Caco-2 (cell line): ENCODE results near the gene C1QTNF5. TPM values are rescaled to one million over a fixed set of nuclear protein-coding genes. Genes with fewer than 3 reads are reported as not detected.

Experiments used
- BruUV-seq: library from RNA; stranded (reverse); fragments of 400-500 nt; replicated peaks from 2 replicates; lab custom pipeline; 2021; lab: Mats Ljungman, UMichigan
- CTCF ChIA-PET: fragments of 300-600 bp; sonication (Branson Sonifier 250); formaldehyde crosslinking; loops from one replicate; lab custom pipeline; 2022; ENCODE audit warnings: antibody characterized with exemption; lab: Charles Lee
- POLR2A ChIA-PET: fragments of 300-600 bp; sonication (Branson Sonifier 250); formaldehyde crosslinking; loops from one replicate; lab custom pipeline; 2022; ENCODE audit warnings: antibody characterized with exemption; lab: Charles Lee
- DNase-seq, 2 experiments: peaks; one replicate each; pipeline versions ENCODE4 v3.0.0 to v3.0.0-alpha.2; 2020 to 2022
- H3K27me3 ChIP-seq: replicated peaks from 2 replicates; pipeline ENCODE4 v1.6.0; 2011; ENCODE audit warnings: low read length; ENCODE audit not compliant: control insufficient read depth, insufficient read depth
- H3K36me3 ChIP-seq: 2 replicates; pipeline ENCODE4 v1.5.1; 2011; ENCODE audit warnings: low read length; ENCODE audit not compliant: control insufficient read depth, insufficient read depth
- H3K4me1 ChIP-seq: fragments of 250-450 bp; sonication (Bioruptor Pico); 2 replicates; pipeline ENCODE4 v1.5.1; 2020; ENCODE audit warnings: mild to moderate bottlenecking
- H3K4me3 ChIP-seq: 2 replicates; pipeline ENCODE4 v1.5.1; 2011; ENCODE audit warnings: low read depth, mild to moderate bottlenecking, control low read depth, low read length
- H3K9me3 ChIP-seq: fragments of 250-450 bp; sonication (Bioruptor Pico); 2 replicates; pipeline ENCODE4 v1.5.1; 2020; ENCODE audit warnings: mild to moderate bottlenecking, moderate library complexity
- H3K27ac Mint-ChIP-seq: one replicate; pipeline ENCODE4 v1.8.0; 2022; ENCODE audit warnings: mixed read lengths; ENCODE audit not compliant: unreplicated experiment
- H3K27me3 Mint-ChIP-seq: one replicate; pipeline ENCODE4 v1.8.0; 2022; ENCODE audit warnings: mixed read lengths; ENCODE audit not compliant: insufficient read depth, unreplicated experiment
- H3K36me3 Mint-ChIP-seq: one replicate; pipeline ENCODE4 v1.8.0; 2022; ENCODE audit warnings: mild to moderate bottlenecking, mixed read lengths; ENCODE audit not compliant: insufficient read depth, unreplicated experiment
- H3K4me1 Mint-ChIP-seq: one replicate; pipeline ENCODE4 v1.8.0; 2022; ENCODE audit warnings: low read depth, mixed read lengths; ENCODE audit not compliant: unreplicated experiment
- H3K4me3 Mint-ChIP-seq: one replicate; pipeline ENCODE4 v1.8.0; 2022; ENCODE audit warnings: mild to moderate bottlenecking, moderate library complexity, mixed read lengths; ENCODE audit not compliant: unreplicated experiment
- H3K9me3 Mint-ChIP-seq: one replicate; pipeline ENCODE4 v1.8.0; 2022; ENCODE audit warnings: mixed read lengths; ENCODE audit not compliant: unreplicated experiment
- intact Hi-C: fragments of 100-400 bp; cut with micrococcal nuclease; formaldehyde crosslinking; loops from one replicate; pipeline ENCODE4 v1.10.0; 2022; ENCODE audit not compliant: unreplicated experiment
- total RNA-seq: library from RNA; stranded (reverse); gene quantifications from 2 replicates; pipeline ENCODE4 v1.2.3, GENCODE V29; 2022
- TF ChIP-seq, protein P1 (sequence below), 2 experiments: fragments of 200-600 bp in 1 of 2; IDR thresholded peaks; 1 replicate in 1 of 2; 2 replicates in 1 of 2; pipeline versions ENCODE4 v1.5.1 to v1.8.0; 2011 to 2022; ENCODE audit warnings: antibody characterized with exemption in 1 of 2, control low read depth in 1 of 2, inconsistent platforms in 1 of 2, low read depth in 1 of 2, low read length in 1 of 2, mild to moderate bottlenecking in 1 of 2, moderate library complexity in 1 of 2; ENCODE audit not compliant: insufficient read depth in 1 of 2, severe bottlenecking in 1 of 2, unreplicated experiment in 1 of 2

C1QTNF5 gene
- total RNA-seq, 1 experiment from 2014 or later = 1.2 TPM

DNA sequence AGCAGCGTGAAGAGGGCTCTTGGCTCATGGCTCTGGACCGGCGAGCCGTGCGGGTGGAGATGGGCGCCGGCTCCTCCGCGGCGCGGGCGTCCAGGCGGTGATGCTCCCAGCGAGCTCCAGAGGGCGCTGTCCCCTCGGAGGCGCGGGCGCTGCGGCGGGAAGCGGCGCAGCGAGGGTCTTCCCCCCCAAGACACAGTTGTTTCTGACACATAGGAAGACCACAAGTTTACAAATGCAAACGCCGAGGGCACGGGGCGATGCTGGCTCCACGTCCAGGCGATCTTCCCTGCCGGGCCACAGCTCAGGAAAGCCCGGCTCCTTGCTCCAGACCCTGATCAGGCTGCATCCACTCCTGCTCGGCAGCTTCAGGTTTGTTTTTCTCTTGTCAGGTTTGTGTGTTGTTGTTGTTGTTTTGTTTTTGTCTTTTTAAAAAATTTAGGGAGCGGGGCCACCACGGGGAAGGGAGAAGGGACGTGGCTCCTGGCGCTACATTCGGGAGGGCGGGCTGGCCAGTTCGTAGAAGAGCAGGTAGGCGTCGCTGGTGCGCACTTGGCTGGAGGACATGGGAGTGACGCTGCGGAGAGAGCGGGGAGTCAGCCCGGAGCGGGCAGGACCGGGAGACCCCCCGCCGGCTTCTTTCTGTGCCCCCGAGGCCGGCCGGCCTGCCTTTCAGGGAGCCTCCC, 15.8 kb upstream of the C1QTNF5 start:
- Mint-ChIP-seq H3K27me3 (peaks cover under 1% of the 10 kb centered on the region), H3K36me3 (peaks cover 35% of the 10 kb centered on the region), H3K4me1 (peaks cover 16% of the 10 kb centered on the region), H3K27ac (no peak overlapping the region), H3K9me3 (no peaks in the 10 kb centered on the region), H3K4me3 (no peak overlapping the region)
- Histone ChIP-seq H3K4me1 (peaks cover 19% of the 10 kb centered on the region), H3K36me3 (peaks cover 6% of the 10 kb centered on the region; the same call in 1 of the 2 replicates), H3K4me3 (no peak overlapping the region), H3K9me3 (no peaks in the 10 kb centered on the region), H3K27me3 (no peaks in the 10 kb centered on the region)
- ChIA-PET POLR2A (no interaction called here), CTCF (interaction anchor here (0.6 to 1.8 kb wide), 9 partner anchors 14 to 82 kb away, joined by 3 to 7 read pairs (median 3); partner anchors contain the start of gene USP2)
- TF ChIP-seq, protein P1, sequence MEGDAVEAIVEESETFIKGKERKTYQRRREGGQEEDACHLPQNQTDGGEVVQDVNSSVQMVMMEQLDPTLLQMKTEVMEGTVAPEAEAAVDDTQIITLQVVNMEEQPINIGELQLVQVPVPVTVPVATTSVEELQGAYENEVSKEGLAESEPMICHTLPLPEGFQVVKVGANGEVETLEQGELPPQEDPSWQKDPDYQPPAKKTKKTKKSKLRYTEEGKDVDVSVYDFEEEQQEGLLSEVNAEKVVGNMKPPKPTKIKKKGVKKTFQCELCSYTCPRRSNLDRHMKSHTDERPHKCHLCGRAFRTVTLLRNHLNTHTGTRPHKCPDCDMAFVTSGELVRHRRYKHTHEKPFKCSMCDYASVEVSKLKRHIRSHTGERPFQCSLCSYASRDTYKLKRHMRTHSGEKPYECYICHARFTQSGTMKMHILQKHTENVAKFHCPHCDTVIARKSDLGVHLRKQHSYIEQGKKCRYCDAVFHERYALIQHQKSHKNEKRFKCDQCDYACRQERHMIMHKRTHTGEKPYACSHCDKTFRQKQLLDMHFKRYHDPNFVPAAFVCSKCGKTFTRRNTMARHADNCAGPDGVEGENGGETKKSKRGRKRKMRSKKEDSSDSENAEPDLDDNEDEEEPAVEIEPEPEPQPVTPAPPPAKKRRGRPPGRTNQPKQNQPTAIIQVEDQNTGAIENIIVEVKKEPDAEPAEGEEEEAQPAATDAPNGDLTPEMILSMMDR (IDR thresholded peaks at IDR 0.05; ENCODE audit: insufficient read depth in 1 of 2, low read depth in 1 of 2, low read length in 1 of 2, severe bottlenecking in 1 of 2, unreplicated experiment in 1 of 2) = peak in 1 of 2 experiments; percentile 80
- DNase-seq = no peak
- intact Hi-C loops = no loop called here
- BruUV-seq = no TSS peak

DNA sequence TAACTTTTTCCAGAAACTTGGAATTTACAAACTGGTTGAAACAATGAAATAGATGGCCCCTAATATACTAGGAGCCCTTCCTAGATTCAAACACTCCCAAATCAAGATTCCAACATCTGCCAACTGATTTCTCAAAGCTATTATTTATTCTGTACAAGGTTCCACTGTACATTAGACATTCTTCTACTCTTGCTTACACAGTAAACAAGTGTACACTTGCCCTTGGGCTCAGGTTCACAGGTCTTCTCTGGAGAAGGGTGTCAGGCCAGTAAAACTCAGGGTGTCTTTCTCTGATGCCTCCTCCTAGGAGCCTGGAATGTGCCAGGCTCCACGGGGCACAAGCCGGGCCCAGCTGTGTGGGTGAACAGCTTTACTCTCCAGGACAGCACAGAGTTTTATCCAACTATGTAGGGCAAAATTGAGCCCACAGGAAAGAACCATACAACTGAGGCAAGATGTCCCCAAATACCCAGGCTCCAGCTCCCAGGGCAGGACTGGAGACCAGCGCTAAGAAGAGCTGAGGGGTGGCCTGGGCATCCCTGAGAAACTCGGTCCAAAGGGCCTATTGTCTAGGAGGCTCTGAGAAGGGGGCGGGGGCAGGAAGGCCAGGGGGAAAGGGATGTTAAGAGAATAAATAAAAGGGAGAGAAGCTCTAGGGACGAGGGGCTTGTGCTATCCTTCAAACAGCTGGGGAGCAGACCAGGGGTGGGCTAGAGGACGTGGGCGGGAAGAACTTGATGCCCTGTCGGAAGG, 14.6 kb upstream of the C1QTNF5 start:
- Histone ChIP-seq H3K9me3 (no peaks in the 10 kb centered on the region), H3K4me3 (no peak overlapping the region), H3K36me3 (peaks cover 6% of the 10 kb centered on the region; the same call in 1 of the 2 replicates), H3K4me1 (peaks cover 7% of the 10 kb centered on the region; the same call in 1 of the 2 replicates), H3K27me3 (no peaks in the 10 kb centered on the region)
- no peak for DNase-seq
- ChIA-PET POLR2A (no interaction called here), CTCF (interaction anchor here (0.6 to 1.8 kb wide), 4 partner anchors 15 to 149 kb away, joined by 3 to 7 read pairs (median 5); partner anchors contain the start of gene CBL)
- TF ChIP-seq, protein P1 (IDR thresholded peaks at IDR 0.05; ENCODE audit: insufficient read depth in 1 of 2, low read depth in 1 of 2, low read length in 1 of 2, severe bottlenecking in 1 of 2, unreplicated experiment in 1 of 2) = no peak
- H3K27ac Mint-ChIP-seq = no peak overlapping the region
- BruUV-seq = no TSS peak
- peaks cover 29% of the 10 kb centered on the region for H3K36me3 Mint-ChIP-seq
- H3K9me3 Mint-ChIP-seq = no peaks in the 10 kb centered on the region
- H3K4me1 Mint-ChIP-seq = peaks cover 8% of the 10 kb centered on the region
- no peak overlapping the region for H3K4me3 Mint-ChIP-seq
- peaks cover 3% of the 10 kb centered on the region for H3K27me3 Mint-ChIP-seq
- intact Hi-C loops = no loop called here

DNA sequence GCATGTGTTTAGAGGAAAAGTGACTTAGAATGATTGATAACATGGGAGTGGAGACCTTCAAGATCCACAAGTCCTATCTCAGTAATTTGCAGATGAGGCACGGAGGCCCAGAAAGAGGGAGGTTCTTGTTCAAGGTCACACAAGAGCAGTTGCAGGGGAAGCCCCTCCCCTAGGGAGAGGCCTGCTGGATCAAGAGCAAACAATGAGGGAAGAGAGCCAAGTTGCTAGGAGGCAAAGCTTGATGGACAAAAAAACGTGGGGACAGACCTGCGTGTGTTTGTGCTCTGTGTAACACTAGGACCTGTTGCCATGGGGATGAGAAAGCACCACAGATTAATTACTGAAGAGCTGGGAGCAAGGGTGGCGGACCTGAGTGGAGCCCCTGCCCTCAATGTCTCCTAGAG, 12.2 kb upstream of the C1QTNF5 start:
- Mint-ChIP-seq H3K9me3 (no peaks in the 10 kb centered on the region), H3K27me3 (peaks cover 3% of the 10 kb centered on the region), H3K4me1 (peaks cover 8% of the 10 kb centered on the region), H3K4me3 (no peak overlapping the region), H3K36me3 (peaks cover 17% of the 10 kb centered on the region), H3K27ac (no peak overlapping the region)
- peaks cover 7% of the 10 kb centered on the region; the same call in 1 of the 2 replicates for H3K4me1 ChIP-seq
- no peaks in the 10 kb centered on the region for H3K9me3 ChIP-seq
- peak in 1 of 2 experiments; percentile 47 for DNase-seq
- intact Hi-C loops = loop anchor here (1.0 to 2.0 kb wide), 2 partner anchors 16 to 21 kb away; no protein-coding TSS in a partner anchor
- no TSS peak for BruUV-seq
- TF ChIP-seq, protein P1 (IDR thresholded peaks at IDR 0.05; ENCODE audit: insufficient read depth in 1 of 2, low read depth in 1 of 2, low read length in 1 of 2, severe bottlenecking in 1 of 2, unreplicated experiment in 1 of 2) = no peak
- H3K27me3 ChIP-seq = no peaks in the 10 kb centered on the region
- ChIA-PET POLR2A (no interaction called here), CTCF (interaction anchor here (1.1 to 2.5 kb wide), 2 partner anchors 13 to 15 kb away, joined by 3 to 15 read pairs; no protein-coding TSS in a partner anchor)
- no peak overlapping the region for H3K4me3 ChIP-seq
- 0 out of 2 replicates have a peak, but pooled peaks cover 1% of the 10 kb centered on the region for H3K36me3 ChIP-seq
